GM23338 (cell line): ENCODE data around the gene TMUB1.

ENCODE experiments used
- CREB1 ChIP-seq: fragments of 250-450 bp; sonication (Bioruptor Pico); IDR thresholded peaks from 2 replicates; pipeline ENCODE4 v1.5.0; 2020; ENCODE audit warnings: low read depth, mild to moderate bottlenecking, moderate library complexity
- CTCF ChIP-seq, 2 experiments: fragments of 200-600 bp in 1 of 2; sonication (generic) in 1 of 2; conservative IDR thresholded peaks; 2 replicates each; pipeline versions ENCODE4 v1.5.1 to v1.6.1; 2016 to 2017; ENCODE audit warnings: antibody characterized with exemption in 2 of 2, low read depth in 2 of 2, mild to moderate bottlenecking in 2 of 2, moderate library complexity in 1 of 2
- EZH2 ChIP-seq: fragments of 200-600 bp; sonication (generic); IDR thresholded peaks from one replicate; pipeline ENCODE4 v1.8.0; 2017; ENCODE audit warnings: antibody characterized with exemption, mild to moderate bottlenecking, low read depth; ENCODE audit not compliant: unreplicated experiment
- EZH2phosphoT487 ChIP-seq: fragments of 200-600 bp; sonication (generic); IDR thresholded peaks from one replicate; pipeline ENCODE4 v1.8.1; 2018; ENCODE audit warnings: antibody characterized with exemption; ENCODE audit not compliant: unreplicated experiment
- JUNB ChIP-seq: IDR thresholded peaks from one replicate; pipeline ENCODE4 v1.6.1; 2016; ENCODE audit warnings: antibody characterized with exemption; ENCODE audit not compliant: unreplicated experiment
- POLR2AphosphoS5 ChIP-seq: IDR thresholded peaks from 2 replicates; pipeline ENCODE4 v1.6.1; 2016; ENCODE audit warnings: antibody characterized with exemption, low read depth

GRCh38 chr7:151039850-151040548, 43.3 kb downstream of the TMUB1 start:
- no peak for TF ChIP-seq CREB1 (CRISPR knock-in tag)
- no peak for TF ChIP-seq CTCF (conservative IDR thresholded peaks at IDR 0.05; ENCODE audit: low read depth in 2 of 2)
- no peak for TF ChIP-seq POLR2AphosphoS5
- no peak for TF ChIP-seq EZH2
- no peak for TF ChIP-seq EZH2phosphoT487
- TF ChIP-seq JUNB: no peak
